ENCODE results near the gene ACE.

ACE gene

GRCh38 chr17:63475491-63476412 lies 1.1 kb upstream of the ACE start:
- DNase-seq: peak; percentile 57

- DNase-seq: peak; percentile 64
These were observed 405 bp upstream of the ACE start for GRCh38 chr17:63476459-63476853.

GRCh38 chr17:63477480-63478440 lies 899 bp downstream of the ACE start:
- DNase-seq: peak; percentile 67

DNA sequence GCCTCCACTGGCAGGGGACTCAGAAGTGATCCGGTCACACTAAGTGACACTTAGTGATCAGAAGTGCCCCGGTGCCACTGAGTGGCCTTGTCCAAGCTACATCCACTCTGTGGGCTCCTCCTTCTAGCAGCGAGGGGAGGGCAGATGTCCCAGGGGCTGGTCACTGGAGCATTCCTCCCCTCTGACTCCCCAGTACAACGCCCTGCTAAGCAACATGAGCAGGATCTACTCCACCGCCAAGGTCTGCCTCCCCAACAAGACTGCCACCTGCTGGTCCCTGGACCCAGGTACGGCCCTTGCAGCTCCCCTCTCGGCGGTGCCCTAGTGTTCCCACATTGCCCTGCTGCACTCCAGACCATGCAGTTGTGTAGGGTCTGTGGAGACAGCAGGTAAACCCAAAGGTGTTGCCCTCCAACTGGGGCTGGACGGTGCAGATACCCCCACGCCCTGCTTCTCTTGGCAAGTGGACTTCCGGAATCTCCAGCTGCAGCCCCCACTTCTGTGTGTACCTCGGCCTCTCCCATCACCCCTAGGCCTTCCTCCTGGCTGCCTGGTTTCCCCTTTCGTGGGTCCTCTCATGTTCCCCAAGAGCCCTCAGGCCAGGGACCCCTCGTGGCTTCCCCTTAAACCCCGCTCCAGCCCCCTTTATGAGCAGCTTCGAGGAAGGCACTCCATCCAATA lies 2.1 kb downstream of the ACE start:
- DNase-seq: peak; percentile 64

DNA sequence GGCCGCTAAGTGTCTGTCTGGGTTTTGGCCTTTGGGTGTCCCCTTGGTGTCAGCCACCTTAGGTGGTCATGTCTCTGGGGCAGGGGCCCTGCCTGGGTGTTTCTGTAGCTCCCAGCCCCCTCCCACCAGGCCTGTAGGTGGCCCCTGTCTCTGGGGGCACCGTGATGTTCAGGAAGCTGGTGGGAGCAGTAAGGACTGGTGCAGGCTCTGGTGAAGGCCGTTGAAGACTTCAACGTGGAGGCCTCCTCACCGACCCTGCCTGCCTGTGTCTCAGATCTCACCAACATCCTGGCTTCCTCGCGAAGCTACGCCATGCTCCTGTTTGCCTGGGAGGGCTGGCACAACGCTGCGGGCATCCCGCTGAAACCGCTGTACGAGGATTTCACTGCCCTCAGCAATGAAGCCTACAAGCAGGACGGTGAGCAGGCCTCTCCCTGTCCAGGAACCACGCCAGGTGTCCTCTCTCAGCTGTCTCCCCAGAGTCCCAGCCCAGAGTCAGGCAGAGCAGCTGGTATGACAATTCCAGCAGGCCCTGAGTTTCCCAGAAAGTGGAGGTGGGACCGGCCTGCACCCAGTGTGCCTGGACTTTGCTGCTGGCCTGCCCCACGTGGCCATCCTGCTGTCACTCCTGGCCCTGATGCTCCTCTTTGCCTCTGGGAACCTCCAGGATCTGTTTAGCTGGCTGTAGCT lies 2.8 kb downstream of the ACE start:
- no peak for DNase-seq

DNA sequence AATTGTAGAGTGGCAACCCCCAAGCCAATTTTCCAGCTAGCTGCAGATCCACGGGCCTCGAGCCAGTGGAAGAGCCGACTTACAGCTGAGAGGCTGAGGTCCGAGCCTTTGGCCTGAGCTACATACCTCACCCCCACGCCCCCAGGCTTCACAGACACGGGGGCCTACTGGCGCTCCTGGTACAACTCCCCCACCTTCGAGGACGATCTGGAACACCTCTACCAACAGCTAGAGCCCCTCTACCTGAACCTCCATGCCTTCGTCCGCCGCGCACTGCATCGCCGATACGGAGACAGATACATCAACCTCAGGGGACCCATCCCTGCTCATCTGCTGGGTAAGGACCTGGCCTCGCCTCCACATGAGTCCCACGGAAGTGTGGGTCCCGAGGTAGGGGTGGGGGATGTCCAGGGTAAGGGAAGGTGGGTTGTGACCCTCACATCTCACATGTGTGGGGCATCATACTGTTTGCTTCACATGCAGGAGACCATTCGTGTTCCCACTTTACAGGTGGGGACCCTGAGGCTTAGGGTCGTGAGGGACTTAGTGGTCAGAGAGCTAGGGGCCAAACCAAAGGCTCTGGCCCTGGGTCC lies 3.4 kb downstream of the ACE start:
- no peak for DNase-seq

GRCh38 chr17:63480826-63481487 lies 4.1 kb downstream of the ACE start:
- DNase-seq: no peak

DNA sequence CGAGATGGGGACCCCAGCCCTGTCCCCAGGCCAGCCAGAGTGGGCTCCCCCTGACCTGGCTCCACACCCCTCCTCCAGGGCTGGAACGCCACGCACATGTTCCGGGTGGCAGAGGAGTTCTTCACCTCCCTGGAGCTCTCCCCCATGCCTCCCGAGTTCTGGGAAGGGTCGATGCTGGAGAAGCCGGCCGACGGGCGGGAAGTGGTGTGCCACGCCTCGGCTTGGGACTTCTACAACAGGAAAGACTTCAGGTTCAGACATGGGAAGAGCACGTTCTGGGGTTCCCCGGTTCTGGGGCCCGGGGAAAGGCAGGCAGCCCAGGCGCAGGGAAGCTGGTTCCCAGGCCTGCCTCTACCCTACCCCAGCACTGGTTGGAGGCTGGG lies 4.6 kb downstream of the ACE start:
- no peak for DNase-seq

DNA sequence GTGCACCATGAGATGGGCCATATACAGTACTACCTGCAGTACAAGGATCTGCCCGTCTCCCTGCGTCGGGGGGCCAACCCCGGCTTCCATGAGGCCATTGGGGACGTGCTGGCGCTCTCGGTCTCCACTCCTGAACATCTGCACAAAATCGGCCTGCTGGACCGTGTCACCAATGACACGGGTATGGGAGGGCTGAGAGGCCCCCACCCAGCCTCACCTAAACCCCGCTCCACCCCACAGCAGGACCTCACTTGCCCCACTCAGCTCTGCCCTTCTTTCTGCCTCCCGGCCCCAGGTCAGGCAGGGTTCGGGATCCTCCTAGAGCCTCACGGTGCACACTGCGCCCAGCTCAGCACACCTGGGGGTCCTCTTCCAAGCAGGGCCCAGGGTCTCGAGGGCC lies 5.6 kb downstream of the ACE start:
- no peak for DNase-seq

- DNase-seq: no peak
These were observed 6.2 kb downstream of the ACE start for GRCh38 chr17:63483038-63483437.

GRCh38 chr17:63483655-63484575 lies 7.1 kb downstream of the ACE start:
- no peak for DNase-seq

DNA sequence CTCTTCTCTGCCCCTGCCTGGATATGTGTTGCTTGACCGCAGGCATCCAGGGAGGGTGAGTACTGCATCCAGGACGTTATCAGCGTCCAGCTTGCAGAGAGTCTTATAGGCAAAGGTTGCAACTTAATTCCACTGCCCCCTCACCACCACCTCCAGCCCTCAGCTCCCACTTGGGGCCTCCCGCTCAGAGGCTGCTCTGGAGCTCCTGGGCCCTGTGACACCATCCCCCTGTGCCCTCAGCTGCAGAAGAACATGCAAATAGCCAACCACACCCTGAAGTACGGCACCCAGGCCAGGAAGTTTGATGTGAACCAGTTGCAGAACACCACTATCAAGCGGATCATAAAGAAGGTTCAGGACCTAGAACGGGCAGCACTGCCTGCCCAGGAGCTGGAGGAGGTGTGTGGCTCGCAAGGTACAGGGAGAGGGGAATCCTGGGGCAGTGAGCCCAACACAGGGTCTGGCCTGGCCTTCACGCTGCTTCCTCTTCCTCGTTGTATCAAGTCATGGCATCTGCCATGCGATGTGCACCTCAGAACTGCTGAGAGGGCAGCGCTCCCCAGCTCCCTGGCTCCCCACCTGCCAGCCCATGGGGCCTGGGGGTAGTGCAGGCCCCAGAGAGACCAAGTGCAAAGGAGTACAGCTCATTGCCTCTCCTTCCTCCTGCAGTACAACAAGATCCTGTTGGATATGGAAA lies 9.6 kb downstream of the ACE start:
- no peak for DNase-seq

DNA sequence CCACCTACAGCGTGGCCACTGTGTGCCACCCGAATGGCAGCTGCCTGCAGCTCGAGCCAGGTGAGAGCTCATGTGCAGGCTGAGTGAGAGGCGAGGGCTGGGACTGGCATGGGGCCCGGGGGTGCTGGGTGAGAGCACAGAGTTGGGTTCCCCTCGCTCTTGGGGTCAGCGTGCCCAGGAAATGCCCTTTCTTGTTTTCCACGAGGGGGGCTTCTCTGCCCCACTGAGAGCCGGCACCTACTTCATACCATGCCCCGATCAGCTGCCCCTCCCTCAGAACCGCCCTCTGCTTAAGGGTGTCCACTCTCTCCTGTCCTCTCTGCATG lies 10.1 kb downstream of the ACE start:
- DNase-seq: no peak

DNA sequence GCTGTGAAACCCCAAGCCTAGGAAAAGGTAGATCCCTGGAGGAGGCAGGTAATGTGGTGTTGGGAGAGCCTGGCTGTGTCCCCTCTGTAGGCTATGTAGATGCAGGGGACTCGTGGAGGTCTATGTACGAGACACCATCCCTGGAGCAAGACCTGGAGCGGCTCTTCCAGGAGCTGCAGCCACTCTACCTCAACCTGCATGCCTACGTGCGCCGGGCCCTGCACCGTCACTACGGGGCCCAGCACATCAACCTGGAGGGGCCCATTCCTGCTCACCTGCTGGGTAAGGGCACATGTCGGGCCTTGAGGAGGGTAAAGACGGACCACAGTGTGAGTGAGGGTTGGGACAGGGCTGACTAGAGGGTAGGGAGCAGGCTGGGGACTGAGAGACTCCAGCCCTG lies 12.0 kb downstream of the ACE start:
- no peak for DNase-seq

GRCh38 chr17:63489291-63489690 lies 12.4 kb downstream of the ACE start:
- DNase-seq: no peak

DNA sequence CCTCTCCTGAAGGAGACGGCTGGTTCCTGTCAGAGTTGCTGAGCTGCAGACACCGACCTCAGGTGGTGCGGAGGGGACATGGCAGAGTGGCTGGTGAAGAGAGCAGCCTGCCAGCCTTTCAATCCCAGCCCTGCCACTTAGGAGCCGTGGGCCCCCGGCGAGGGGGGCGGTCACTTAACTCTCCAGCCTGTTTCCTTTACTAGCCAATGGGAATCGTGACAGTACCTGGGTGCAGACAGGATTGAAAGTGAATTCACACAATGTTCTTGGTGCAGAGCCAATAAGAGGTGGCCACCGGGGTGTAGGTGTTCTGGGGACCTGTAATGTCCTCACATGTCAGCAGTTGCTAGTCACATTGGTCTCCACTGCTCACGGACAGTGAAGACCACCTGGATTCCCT lies 13.5 kb downstream of the ACE start:
- DNase-seq: no peak

DNA sequence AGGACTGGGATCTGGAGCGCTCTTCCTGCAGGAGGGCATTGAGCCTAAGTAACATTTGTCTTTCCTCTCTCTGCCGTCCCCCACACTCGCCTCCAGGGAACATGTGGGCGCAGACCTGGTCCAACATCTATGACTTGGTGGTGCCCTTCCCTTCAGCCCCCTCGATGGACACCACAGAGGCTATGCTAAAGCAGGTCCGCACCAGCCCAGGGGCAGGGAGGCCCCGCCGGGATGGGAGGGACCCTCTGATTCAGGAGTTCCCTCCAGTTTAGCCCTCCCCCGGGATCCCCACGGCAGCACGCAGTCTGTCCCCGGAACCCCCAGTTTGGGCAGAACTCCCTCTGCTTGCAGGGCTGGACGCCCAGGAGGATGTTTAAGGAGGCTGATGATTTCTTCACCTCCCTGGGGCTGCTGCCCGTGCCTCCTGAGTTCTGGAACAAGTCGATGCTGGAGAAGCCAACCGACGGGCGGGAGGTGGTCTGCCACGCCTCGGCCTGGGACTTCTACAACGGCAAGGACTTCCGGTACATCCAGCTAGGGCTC lies 14.1 kb downstream of the ACE start:
- no peak for DNase-seq

DNA sequence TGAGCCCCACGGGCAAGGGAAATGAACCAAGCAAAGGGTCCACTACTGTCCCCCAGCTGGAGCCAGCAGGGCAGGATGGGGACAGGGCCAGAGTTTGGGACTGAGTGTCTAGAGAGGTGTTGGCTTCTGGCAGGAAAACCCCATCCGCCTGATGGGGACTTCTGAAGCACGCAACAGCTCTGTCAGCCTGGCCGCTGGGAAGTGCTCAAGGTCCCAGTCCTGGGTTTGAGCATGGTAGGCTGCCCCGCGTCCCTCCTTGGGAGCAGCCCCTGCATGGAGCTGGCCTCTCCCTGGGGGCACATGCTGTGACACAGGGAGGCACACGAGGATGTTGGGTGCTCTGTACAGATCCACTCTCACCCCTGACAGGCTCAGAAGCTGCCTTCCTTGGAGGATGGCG lies 14.6 kb downstream of the ACE start:
- no peak for DNase-seq

DNA sequence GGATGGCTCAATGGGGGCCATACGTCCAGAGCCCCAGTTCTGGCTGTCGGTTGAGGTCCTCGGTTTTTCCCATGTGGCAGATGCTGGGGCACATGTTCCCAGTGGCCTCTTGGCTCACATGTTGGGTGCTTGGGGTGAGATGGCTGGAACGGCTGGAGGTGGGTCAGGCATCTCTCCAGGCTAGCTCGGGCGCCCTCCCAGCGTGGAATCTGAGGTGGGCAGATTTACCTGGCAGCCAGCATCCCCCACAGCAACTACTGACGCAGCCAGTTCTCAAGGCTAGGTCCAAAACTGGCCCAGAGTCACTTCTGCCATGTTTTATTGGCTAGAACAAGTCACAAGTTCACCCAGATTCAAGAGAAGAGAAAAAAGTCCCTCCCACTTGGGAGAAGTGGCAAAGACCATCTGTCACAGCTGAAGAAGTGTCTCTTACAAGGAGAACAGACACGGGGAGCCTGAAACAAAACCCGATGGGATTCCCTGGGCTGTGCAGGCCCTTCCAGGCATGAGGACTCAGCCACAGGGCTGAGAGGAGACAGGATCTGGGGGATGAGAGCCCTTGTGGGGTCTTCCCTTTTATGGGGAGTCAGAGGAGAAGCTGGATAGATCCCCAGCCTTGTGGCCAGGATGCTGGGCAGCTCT lies 15.2 kb downstream of the ACE start:
- no peak for DNase-seq

Data from retina (tissue), 1 donor.